ENCODE measurements around the gene ATG13. TPM values are rescaled to one million over a fixed set of nuclear protein-coding genes. Genes with fewer than 3 reads are reported as not detected.

The ATG13 gene
- total RNA-seq, 3 donors from 2014 or later, result 84.2 to 113 (median 87.5) TPM

DNA sequence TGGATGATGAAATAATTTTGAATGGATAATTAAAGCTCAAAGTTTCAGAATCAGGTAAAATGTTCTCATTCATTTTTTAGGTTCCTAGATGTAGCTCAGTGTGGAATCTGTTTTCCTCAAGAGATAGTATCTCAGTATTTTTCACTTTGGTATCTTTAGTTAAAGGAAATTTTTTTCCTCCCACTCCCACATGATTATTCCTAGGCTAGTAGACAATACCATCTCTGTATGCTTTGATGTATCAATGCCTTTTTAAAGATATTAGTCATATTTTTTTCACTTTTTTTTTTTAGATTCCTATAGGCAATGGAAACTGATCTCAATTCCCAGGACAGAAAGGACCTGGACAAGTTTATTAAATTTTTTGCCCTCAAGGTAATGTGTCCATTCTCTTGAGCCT is 26.6 kb downstream of the ATG13 start:
- no peak overlapping the region for H3K27ac ChIP-seq
- H3K4me3 ChIP-seq, result no peak overlapping the region
- no peaks in the 10 kb centered on the region for H3K9me3 ChIP-seq
- TF ChIP-seq POLR2AphosphoS5 (IDR thresholded peaks at IDR 0.05) (no peak), POLR2A (IDR thresholded peaks at IDR 0.05) (no peak)
- TF ChIP-seq, protein P1, sequence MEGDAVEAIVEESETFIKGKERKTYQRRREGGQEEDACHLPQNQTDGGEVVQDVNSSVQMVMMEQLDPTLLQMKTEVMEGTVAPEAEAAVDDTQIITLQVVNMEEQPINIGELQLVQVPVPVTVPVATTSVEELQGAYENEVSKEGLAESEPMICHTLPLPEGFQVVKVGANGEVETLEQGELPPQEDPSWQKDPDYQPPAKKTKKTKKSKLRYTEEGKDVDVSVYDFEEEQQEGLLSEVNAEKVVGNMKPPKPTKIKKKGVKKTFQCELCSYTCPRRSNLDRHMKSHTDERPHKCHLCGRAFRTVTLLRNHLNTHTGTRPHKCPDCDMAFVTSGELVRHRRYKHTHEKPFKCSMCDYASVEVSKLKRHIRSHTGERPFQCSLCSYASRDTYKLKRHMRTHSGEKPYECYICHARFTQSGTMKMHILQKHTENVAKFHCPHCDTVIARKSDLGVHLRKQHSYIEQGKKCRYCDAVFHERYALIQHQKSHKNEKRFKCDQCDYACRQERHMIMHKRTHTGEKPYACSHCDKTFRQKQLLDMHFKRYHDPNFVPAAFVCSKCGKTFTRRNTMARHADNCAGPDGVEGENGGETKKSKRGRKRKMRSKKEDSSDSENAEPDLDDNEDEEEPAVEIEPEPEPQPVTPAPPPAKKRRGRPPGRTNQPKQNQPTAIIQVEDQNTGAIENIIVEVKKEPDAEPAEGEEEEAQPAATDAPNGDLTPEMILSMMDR (IDR thresholded peaks at IDR 0.05), result no peak
- no peaks in the 10 kb centered on the region for H3K27me3 ChIP-seq
- no peaks in the 10 kb centered on the region for H3K4me1 ChIP-seq
- intact Hi-C loops (cut with DNase I; ENCODE audit: low total_unique reads), result no loop called here
- H3K36me3 ChIP-seq, result no peaks in the 10 kb centered on the region
- no peak for DNase-seq (ENCODE audit: low spot score in 2 of 2)

DNA sequence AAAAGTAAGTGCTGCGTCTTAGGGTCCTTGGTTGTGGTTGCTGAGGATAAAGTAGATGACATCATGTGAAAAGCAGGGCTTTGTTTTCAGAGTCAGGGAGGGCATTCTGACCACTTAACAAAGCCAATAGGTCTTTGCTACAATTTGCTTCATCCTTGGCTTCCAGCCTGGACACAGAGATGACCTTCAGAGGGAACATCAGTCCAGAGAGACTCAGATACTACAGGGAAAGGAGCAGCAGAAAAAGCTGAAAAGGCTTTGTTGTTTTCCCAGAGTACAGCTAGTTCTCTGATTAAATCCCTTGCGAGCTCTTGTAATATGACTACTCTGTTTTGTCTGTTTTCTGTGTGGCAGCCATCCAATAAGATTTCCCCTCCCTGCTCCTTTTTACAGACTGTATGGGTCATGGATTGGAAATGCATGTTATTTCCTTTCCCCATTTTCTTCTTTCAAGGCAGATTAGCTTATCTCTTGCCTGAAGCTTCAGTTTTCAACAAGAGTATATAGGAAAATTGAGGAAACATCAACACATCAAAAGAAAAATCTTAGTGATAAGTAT is 31.9 kb downstream of the ATG13 start:
- no peaks in the 10 kb centered on the region for H3K4me1 ChIP-seq
- no peak overlapping the region for H3K4me3 ChIP-seq
- peak overlapping the region; percentile 26 to 61 for H3K27ac ChIP-seq
- intact Hi-C loops (cut with DNase I; ENCODE audit: low total_unique reads), result no loop called here
- peak in 1 of 2 donors; percentile 44 for DNase-seq (ENCODE audit: low spot score in 2 of 2)
- peak in 2 of 3 donors; percentile 78 to 81 for TF ChIP-seq POLR2AphosphoS5 (IDR thresholded peaks at IDR 0.05)
- TF ChIP-seq POLR2A (IDR thresholded peaks at IDR 0.05), result no peak
- H3K27me3 ChIP-seq, result no peaks in the 10 kb centered on the region
- peaks cover 11% of the 10 kb centered on the region for H3K36me3 ChIP-seq
- no peaks in the 10 kb centered on the region for H3K9me3 ChIP-seq

DNA sequence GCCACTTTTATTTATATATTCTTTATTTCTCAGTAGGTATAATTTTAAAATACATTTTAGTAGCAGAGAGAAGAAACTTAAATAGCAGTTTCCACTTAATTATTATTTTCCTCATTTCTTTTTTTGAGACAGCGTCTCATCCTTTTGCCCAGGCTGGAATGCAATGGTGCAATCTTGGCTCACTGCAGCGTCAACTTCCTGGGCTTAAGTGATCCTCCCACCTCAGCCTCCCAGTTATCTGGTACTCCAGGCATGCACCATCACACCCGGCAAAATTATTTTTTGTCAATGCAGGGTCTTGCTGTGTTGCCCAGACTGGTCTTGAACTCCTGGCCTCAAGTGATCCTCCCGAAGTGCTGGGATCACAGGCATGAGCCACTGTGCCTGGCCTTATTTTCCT is 38.3 kb downstream of the ATG13 start:
- no peaks in the 10 kb centered on the region for H3K4me1 ChIP-seq
- no peak for DNase-seq (ENCODE audit: low spot score in 2 of 2)
- TF ChIP-seq POLR2AphosphoS5 (IDR thresholded peaks at IDR 0.05) (no peak), POLR2A (IDR thresholded peaks at IDR 0.05) (no peak)
- TF ChIP-seq, protein P1 (IDR thresholded peaks at IDR 0.05), result no peak
- H3K27ac ChIP-seq, result no peak overlapping the region
- H3K4me3 ChIP-seq, result no peak overlapping the region
- H3K9me3 ChIP-seq, result no peaks in the 10 kb centered on the region
- no peaks in the 10 kb centered on the region for H3K27me3 ChIP-seq
- intact Hi-C loops (cut with DNase I; ENCODE audit: low total_unique reads), result no loop called here
- H3K36me3 ChIP-seq, result peaks cover 22% of the 10 kb centered on the region

DNA sequence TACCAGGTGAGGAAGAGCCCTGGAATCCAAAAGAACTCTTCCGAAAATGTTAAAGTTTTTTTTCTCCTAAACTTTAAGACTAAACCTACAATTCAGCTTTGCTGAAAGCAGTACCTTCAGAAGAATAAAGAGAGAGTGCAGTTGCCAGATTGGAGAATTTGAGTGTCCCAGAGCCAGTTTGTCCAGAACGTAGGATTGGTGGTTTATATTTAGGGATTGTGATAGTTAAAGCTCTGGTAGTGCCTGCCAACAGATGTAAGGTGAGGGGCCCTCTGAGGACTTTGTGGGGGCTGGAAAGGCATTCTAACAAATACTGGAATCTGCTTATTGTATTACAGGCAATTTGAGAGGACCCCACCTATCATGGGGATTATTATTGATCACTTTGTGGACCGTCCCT is 39.8 kb downstream of the ATG13 start:
- H3K36me3 ChIP-seq, result peaks cover 15% of the 10 kb centered on the region

DNA sequence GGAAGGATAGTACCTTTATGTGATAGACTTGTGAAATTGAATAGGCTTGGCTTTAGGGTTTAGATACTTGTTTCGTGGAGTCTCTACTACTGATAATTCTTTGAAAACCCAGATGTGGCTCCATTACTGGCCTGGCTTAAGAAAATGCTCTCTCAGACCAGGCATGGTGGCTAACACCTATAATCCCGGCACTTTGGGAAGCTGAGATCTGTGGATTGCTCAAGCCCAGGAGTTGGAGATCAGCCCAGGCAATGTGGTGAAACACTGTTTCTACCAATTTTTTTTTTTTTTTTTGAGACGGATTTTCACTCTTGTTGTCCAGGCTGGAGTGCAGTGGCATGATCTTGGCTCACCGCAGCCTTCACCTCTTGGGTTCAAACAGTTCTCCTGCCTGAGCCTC is 40.9 kb downstream of the ATG13 start:
- intact Hi-C loops (cut with DNase I; ENCODE audit: low total_unique reads), result no loop called here
- no peaks in the 10 kb centered on the region for H3K9me3 ChIP-seq
- peaks cover 15% of the 10 kb centered on the region for H3K36me3 ChIP-seq
- no peaks in the 10 kb centered on the region for H3K27me3 ChIP-seq
- no peak overlapping the region for H3K4me3 ChIP-seq
- DNase-seq (ENCODE audit: low spot score in 2 of 2), result no peak
- no peaks in the 10 kb centered on the region for H3K4me1 ChIP-seq
- TF ChIP-seq, protein P1 (IDR thresholded peaks at IDR 0.05), result no peak
- TF ChIP-seq POLR2AphosphoS5 (IDR thresholded peaks at IDR 0.05) (peak in 1 of 3 donors; percentile 32), POLR2A (IDR thresholded peaks at IDR 0.05) (no peak)
- H3K27ac ChIP-seq, result peak overlapping the region in 1 of 2 donors; percentile 58

More for the DNA sequence above, 39.8 kb downstream of the ATG13 start:
- Histone ChIP-seq H3K9me3 (no peaks in the 10 kb centered on the region), H3K4me3 (no peak overlapping the region), H3K27ac (peak overlapping the region in 1 of 2 donors; percentile 4), H3K4me1 (no peaks in the 10 kb centered on the region), H3K27me3 (no peaks in the 10 kb centered on the region)
- no peak for DNase-seq (ENCODE audit: low spot score in 2 of 2)
- intact Hi-C loops (cut with DNase I; ENCODE audit: low total_unique reads), result no loop called here
- TF ChIP-seq, protein P1 (IDR thresholded peaks at IDR 0.05), result no peak
- TF ChIP-seq POLR2AphosphoS5 (IDR thresholded peaks at IDR 0.05) (no peak), POLR2A (IDR thresholded peaks at IDR 0.05) (no peak)
